ENCODE measurements around the gene SLC10A2. TPM values are rescaled to one million over a fixed set of nuclear protein-coding genes. Genes with fewer than 3 reads are reported as not detected.

Gene SLC10A2
- total and polyA plus RNA-seq, 2 of the 4 experiments (the other 2 are of a cell fraction): not detected

DNA sequence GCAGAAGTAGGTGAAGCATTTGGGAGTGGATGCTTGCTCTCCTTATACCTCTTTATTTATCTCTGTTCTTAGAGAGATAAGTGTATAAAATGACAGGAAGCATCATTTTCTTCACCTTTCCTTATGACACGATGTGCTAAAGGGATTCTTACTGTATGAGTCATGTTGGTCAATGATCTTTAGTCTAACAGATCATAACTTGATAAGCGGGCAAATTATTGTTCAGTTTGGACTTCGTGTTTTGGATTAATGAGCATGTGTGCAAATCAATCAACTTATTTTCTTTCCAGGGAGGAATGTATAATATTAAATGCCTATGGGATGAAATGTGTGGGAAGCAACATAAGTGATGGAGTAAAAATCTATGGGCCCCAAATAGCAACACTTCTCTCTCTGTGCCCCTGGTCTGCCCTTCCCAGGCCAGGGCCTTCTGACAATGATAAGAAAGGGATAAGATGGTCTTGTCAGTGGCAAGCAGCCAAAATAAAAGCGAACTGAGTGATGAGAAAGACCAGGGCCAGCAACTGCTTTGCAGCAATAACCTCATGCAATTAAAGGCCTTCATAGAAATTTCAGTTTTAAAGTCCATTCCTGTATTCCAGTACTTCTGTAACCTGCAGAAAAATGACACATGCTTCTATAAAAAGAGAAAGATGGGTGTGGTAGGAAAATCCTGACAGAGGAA, 61.4 kb downstream of the SLC10A2 start:
- Histone ChIP-seq H2AK5ac (ENCODE audit: low read depth, low read length) (no peak overlapping the region), H3K9me3 (ENCODE audit: control insufficient read depth, insufficient read depth, low read length) (peaks cover 11% of the 10 kb centered on the region), H3K4me2 (ENCODE audit: low read depth, low read length) (no peak overlapping the region), H4K8ac (ENCODE audit: low read depth in 2 of 2, low read length in 2 of 2) (no peak overlapping the region), H3K14ac (replicated peaks; ENCODE audit: low read depth, low read length) (no peak overlapping the region), H3K27ac (ENCODE audit: insufficient read depth, low read length) (no peak overlapping the region), H2AFZ (replicated peaks; ENCODE audit: low read length, poor library complexity) (no peak overlapping the region), H3K56ac (ENCODE audit: extremely low read depth, insufficient read depth, low read length) (no peak overlapping the region), H2BK5ac (ENCODE audit: low read depth, low read length, poor library complexity, severe bottlenecking) (no peak overlapping the region), H4K91ac (ENCODE audit: insufficient read depth, low read depth, low read length) (no peak overlapping the region), H3K4me3 (ENCODE audit: insufficient read depth, low read depth, low read length) (no peak overlapping the region), H2BK120ac (ENCODE audit: low read depth, low read length) (no peak overlapping the region), H3K9me1 (ENCODE audit: insufficient read depth, low read length) (no peaks in the 10 kb centered on the region), H3K4me1 (ENCODE audit: control insufficient read depth, insufficient read depth, low read length) (no peaks in the 10 kb centered on the region), H3K18ac (ENCODE audit: low read depth, low read length) (no peak overlapping the region), H4K5ac (ENCODE audit: low read depth, low read length) (no peak overlapping the region), H2AK9ac (replicated peaks; ENCODE audit: low read depth, low read length, poor library complexity) (no peak overlapping the region), H3K9ac (ENCODE audit: low read depth, low read length) (no peak overlapping the region), H3K23ac (ENCODE audit: low read depth, low read length) (no peak overlapping the region), H3K79me1 (ENCODE audit: low read depth in 1 of 2, low read length in 2 of 2) (no peaks in the 10 kb centered on the region), H3K36me3 (ENCODE audit: control insufficient read depth, insufficient read depth, low read length) (no peaks in the 10 kb centered on the region), H3K4ac (ENCODE audit: low read depth, low read length) (no peak overlapping the region), H2BK15ac (ENCODE audit: low read depth, low read length) (no peak overlapping the region), H2BK20ac (ENCODE audit: low read depth, low read length) (no peak overlapping the region), H4K20me1 (ENCODE audit: insufficient read depth, low read length) (no peaks in the 10 kb centered on the region), H3K27me3 (ENCODE audit: control insufficient read depth, insufficient read depth, low read length) (no peaks in the 10 kb centered on the region)
- CTCF ChIA-PET: no interaction called here
- WGBS, 2 experiments (ENCODE audit: extremely low coverage in 2 of 2, insufficient read length in 1 of 2): no CpG with 5 or more reads among the region's 4 CpGs
- intact Hi-C loops (cut with micrococcal nuclease): no loop called here
- no TSS peak for BruUV-seq (replicated peaks)
- in situ Hi-C loops (cut with MboI; ENCODE audit: low sequenced_read_pairs): no loop called here
- TF ChIP-seq RCOR1 (IDR thresholded peaks at IDR 0.05; ENCODE audit: insufficient replicate concordance, low read length) (no peak), SMC3 (IDR thresholded peaks at IDR 0.05; ENCODE audit: low read depth, low read length) (no peak)
- ATAC-seq (ENCODE audit: low read depth): no peak
- POLR2A ChIA-PET (ENCODE audit: unreplicated experiment): no interaction called here
- DNase-seq: no peak
- dilution Hi-C loops (cut with HindIII; ENCODE audit: low sequenced_read_pairs, unreplicated experiment): no loop called here

Measured in IMR-90 (cell line).